B cell (primary cell): ENCODE measurements around the gene CTNNA2. TPM values are rescaled to one million over a fixed set of nuclear protein-coding genes. Genes with fewer than 3 reads are reported as not detected.

Experiments used
- ATAC-seq: fragments of 200-7000 bp; cut with Tn5 transposase; one replicate; pipeline ENCODE4 v1.10.0; 2021; ENCODE audit warnings: low read depth, mild to moderate bottlenecking, moderate number of reproducible peaks, moderate library complexity
- CTCF ChIA-PET: fragments of 350-600 bp; sonication (Branson Sonifier 250); formaldehyde crosslinking; loops from one replicate; lab custom pipeline; 2021; ENCODE audit warnings: antibody characterized with exemption, inconsistent platforms; lab: Charles Lee
- POLR2A ChIA-PET: fragments of 350-600 bp; sonication (Branson Sonifier 250); formaldehyde crosslinking; loops from one replicate; lab custom pipeline; 2021; ENCODE audit warnings: antibody characterized with exemption; lab: Charles Lee
- DNase-seq: peaks from one replicate; pipeline ENCODE4 v3.0.0; 2013
- H2AFZ ChIP-seq: 2 replicates; pipeline ENCODE4 v1.6.1; 2012; ENCODE audit warnings: mild to moderate bottlenecking, low read depth, low read length; ENCODE audit not compliant: insufficient read depth, poor library complexity, severe bottlenecking
- H3K27ac ChIP-seq, 2 donors: 1 replicate in 1 of 2; 2 replicates in 1 of 2; pipeline ENCODE4 v1.5.1; 2012 to 2013; ENCODE audit warnings: low read length in 2 of 2, mild to moderate bottlenecking in 2 of 2, moderate library complexity in 1 of 2
- H3K27me3 ChIP-seq, 4 experiments: fragments of 200-600 bp in 1 of 4; sonication (generic) in 1 of 4; replicated peaks in 1 of 4; 1 replicate in 2 of 4; 2 replicates in 2 of 4; pipeline versions ENCODE4 v1.6.1 to v1.7.0; 2013 to 2016; ENCODE audit warnings: low read length in 3 of 4, mild to moderate bottlenecking in 2 of 4, mixed read lengths in 1 of 4, moderate library complexity in 1 of 4; ENCODE audit not compliant: insufficient read depth in 4 of 4, control insufficient read depth in 3 of 4; ENCODE audit errors: control extremely low read depth in 1 of 4
- H3K36me3 ChIP-seq, 2 experiments: replicated peaks in 1 of 2; 1 replicate in 1 of 2; 2 replicates in 1 of 2; pipeline versions ENCODE4 v1.6.1 to v1.7.1; 2013; ENCODE audit warnings: low read length in 1 of 2; ENCODE audit not compliant: insufficient read depth in 2 of 2, control insufficient read depth in 1 of 2; ENCODE audit errors: control extremely low read depth in 1 of 2, extremely low read depth in 1 of 2
- H3K4me1 ChIP-seq, 2 donors: fragments of 200-600 bp in 1 of 2; sonication (generic) in 1 of 2; 1 replicate in 1 of 2; 2 replicates in 1 of 2; pipeline versions ENCODE4 v1.5.1 to v1.6.1; 2013 to 2017; ENCODE audit warnings: low read length in 2 of 2; ENCODE audit not compliant: control insufficient read depth in 2 of 2, insufficient read depth in 2 of 2
- H3K4me2 ChIP-seq: replicated peaks from 2 replicates; pipeline ENCODE3; 2012; ENCODE audit warnings: mild to moderate bottlenecking, low read depth, low read length; ENCODE audit not compliant: poor library complexity, severe bottlenecking
- H3K4me3 ChIP-seq, 5 experiments: fragments of 200-600 bp in 1 of 5; sonication (generic) in 1 of 5; 1 replicate in 3 of 5; 2 replicates in 2 of 5; pipeline versions ENCODE4 v1.5.1 to v1.7.0; 2011 to 2016; ENCODE audit warnings: low read length in 4 of 5, mild to moderate bottlenecking in 4 of 5, low read depth in 2 of 5, control low read depth in 1 of 5, moderate library complexity in 1 of 5; ENCODE audit not compliant: insufficient read depth in 1 of 5; ENCODE audit errors: control extremely low read depth in 1 of 5, extremely low read depth in 1 of 5
- H3K79me2 ChIP-seq: fragments of 200-600 bp; sonication (generic); one replicate; pipeline ENCODE4 v1.6.0; 2016; ENCODE audit warnings: low read length; ENCODE audit not compliant: control insufficient read depth, insufficient read depth
- H3K9ac ChIP-seq: fragments of 200-600 bp; sonication (generic); 2 replicates; pipeline ENCODE4 v1.6.1; 2017; ENCODE audit warnings: mild to moderate bottlenecking, low read length, moderate library complexity
- H3K9me3 ChIP-seq, 3 donors: one replicate each; pipeline versions ENCODE4 v1.6.1 to v1.7.1; 2013; ENCODE audit warnings: low read length in 2 of 3; ENCODE audit not compliant: control insufficient read depth in 2 of 3, insufficient read depth in 1 of 3; ENCODE audit errors: control extremely low read depth in 1 of 3
- H4K20me1 ChIP-seq: 2 replicates; pipeline ENCODE4 v1.6.0; 2012; ENCODE audit warnings: mild to moderate bottlenecking, low read length; ENCODE audit not compliant: insufficient read depth, control insufficient read depth, poor library complexity, severe bottlenecking
- H3K27ac Mint-ChIP-seq: one replicate; pipeline ENCODE4 v1.8.0; 2021; ENCODE audit warnings: mixed read lengths
- H3K27me3 Mint-ChIP-seq: one replicate; pipeline ENCODE4 v1.8.0; 2021; ENCODE audit warnings: mixed read lengths
- H3K4me1 Mint-ChIP-seq: one replicate; pipeline ENCODE4 v1.8.0; 2021; ENCODE audit warnings: mixed read lengths
- H3K4me3 Mint-ChIP-seq: one replicate; pipeline ENCODE4 v1.8.0; 2021; ENCODE audit warnings: mixed read lengths
- H3K9me3 Mint-ChIP-seq: one replicate; pipeline ENCODE4 v1.8.0; 2022; ENCODE audit warnings: mixed read lengths; ENCODE audit not compliant: insufficient read depth
- EZH2 ChIP-seq: IDR thresholded peaks from 2 replicates; pipeline ENCODE4 v1.6.1; 2012; ENCODE audit warnings: borderline replicate concordance, low read depth, mild to moderate bottlenecking, moderate library complexity, low read length; ENCODE audit not compliant: insufficient read depth, poor library complexity, severe bottlenecking
- WGBS: methylation state at CpG from one replicate; pipeline ENCODE4 v1.1.5; 2013; ENCODE audit warnings: missing lambda C conversion rate; ENCODE audit not compliant: insufficient coverage; 5-methylcytosine and 5-hydroxymethylcytosine counted together
- intact Hi-C: fragments of 100-400 bp; cut with micrococcal nuclease; formaldehyde crosslinking; loops from one replicate; pipeline ENCODE4 v1.10.0; 2022
- polyA plus RNA-seq: library from polyadenylated mRNA; depleted of rRNA; stranded (reverse); fragments of >200 nt; gene quantifications from 2 replicates; pipeline ENCODE4 v1.2.3, GENCODE V29; 2012
- total RNA-seq, 2 donors: library from RNA; stranded (reverse); fragments of 120-200 nt in 1 of 2; gene quantifications; 1 replicate in 1 of 2; 2 replicates in 1 of 2; pipeline versions ENCODE4 v1.2.3 to v1.2.4, GENCODE V29; 2013 to 2022
- TF ChIP-seq, protein P1 (sequence below): fragments of 200-600 bp; IDR thresholded peaks from one replicate; pipeline ENCODE4 v1.8.0; 2022; ENCODE audit warnings: antibody characterized with exemption, mild to moderate bottlenecking

Gene CTNNA2
- total and polyA plus RNA-seq, 2 donors (not counting 1 experiment from before 2014, with no cell fraction given): not detected

DNA sequence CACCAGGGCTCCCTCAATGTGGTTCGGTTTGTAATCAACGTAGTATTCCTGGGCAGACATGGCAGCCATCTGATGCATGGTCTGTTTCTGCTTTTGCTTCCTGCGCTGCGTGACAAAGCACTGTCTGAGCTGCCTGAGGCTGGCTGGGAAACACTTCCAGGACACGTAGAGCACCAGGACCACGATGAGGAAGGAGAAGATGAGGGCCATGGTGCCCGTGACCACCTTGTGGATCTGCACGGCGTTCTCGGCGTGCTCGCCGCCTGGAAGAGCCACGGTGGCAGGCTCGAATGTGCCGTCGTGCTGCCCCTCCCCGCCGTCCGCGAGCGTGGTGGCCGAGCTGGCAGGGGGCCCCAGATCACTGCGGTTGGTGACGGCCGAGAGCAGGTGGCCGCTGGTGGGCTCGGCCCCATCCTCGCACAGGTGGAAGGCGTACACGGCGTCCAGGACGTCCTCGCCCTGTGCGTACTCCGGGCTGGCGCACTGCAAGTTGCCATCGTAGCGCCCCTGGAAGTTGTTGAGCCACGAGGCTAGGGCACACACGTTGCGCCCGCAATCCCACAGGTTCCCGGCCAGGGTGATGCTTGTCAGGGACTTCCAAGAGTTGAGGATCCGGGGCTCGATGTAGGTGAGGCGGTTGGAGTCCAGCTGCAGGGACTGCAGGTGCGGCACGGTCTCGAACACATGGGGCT, 789.6 kb downstream of the CTNNA2 start:
- H3K4me1 Mint-ChIP-seq: no peaks in the 10 kb centered on the region
- peaks cover 34% of the 10 kb centered on the region for H3K27me3 Mint-ChIP-seq
- ChIA-PET POLR2A (no interaction called here), CTCF (no interaction called here)
- Histone ChIP-seq H3K27me3 (peaks cover 0 to 38% (median 12%) of the 10 kb centered on the region in 4 experiments), H3K36me3 (no peaks in the 10 kb centered on the region), H3K4me1 (no peaks in the 10 kb centered on the region), H3K9ac (no peak overlapping the region), H3K9me3 (peaks cover 0 to 18% (median 0%) of the 10 kb centered on the region in 3 donors), H3K79me2 (no peaks in the 10 kb centered on the region), H3K4me2 (no peak overlapping the region), H2AFZ (no peak overlapping the region), H4K20me1 (no peaks in the 10 kb centered on the region), H3K4me3 (no peak overlapping the region), H3K27ac (no peak overlapping the region)
- H3K9me3 Mint-ChIP-seq: no peaks in the 10 kb centered on the region
- H3K4me3 Mint-ChIP-seq: no peak overlapping the region
- TF ChIP-seq, protein P1, sequence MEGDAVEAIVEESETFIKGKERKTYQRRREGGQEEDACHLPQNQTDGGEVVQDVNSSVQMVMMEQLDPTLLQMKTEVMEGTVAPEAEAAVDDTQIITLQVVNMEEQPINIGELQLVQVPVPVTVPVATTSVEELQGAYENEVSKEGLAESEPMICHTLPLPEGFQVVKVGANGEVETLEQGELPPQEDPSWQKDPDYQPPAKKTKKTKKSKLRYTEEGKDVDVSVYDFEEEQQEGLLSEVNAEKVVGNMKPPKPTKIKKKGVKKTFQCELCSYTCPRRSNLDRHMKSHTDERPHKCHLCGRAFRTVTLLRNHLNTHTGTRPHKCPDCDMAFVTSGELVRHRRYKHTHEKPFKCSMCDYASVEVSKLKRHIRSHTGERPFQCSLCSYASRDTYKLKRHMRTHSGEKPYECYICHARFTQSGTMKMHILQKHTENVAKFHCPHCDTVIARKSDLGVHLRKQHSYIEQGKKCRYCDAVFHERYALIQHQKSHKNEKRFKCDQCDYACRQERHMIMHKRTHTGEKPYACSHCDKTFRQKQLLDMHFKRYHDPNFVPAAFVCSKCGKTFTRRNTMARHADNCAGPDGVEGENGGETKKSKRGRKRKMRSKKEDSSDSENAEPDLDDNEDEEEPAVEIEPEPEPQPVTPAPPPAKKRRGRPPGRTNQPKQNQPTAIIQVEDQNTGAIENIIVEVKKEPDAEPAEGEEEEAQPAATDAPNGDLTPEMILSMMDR: no peak
- no peak for TF ChIP-seq EZH2
- no peak overlapping the region for H3K27ac Mint-ChIP-seq
- DNase-seq: peak; percentile 2
- intact Hi-C loops: no loop called here
- no peak for ATAC-seq
- WGBS: 11% methylated on average over 50 of the region's 50 CpGs
